MCF 10A (cell line): ENCODE data around the gene EIF3C. TPM values are rescaled to one million over a fixed set of nuclear protein-coding genes. Genes with fewer than 3 reads are reported as not detected.
"Not testable (repeated sequence)": the region's sequence is repeated elsewhere in the genome, so short reads cannot be mapped to it uniquely, and the experiment has no call there.

Experiments used
- Bru-seq: library from RNA; stranded (reverse); fragments of 400-500 nt; gene quantifications from one replicate; lab custom pipeline; 2021; lab: Mats Ljungman, UMichigan
- BruChase-seq, 2 experiments: library from RNA; stranded (reverse); fragments of 400-500 nt; gene quantifications; one replicate each; lab custom pipeline; 2021; lab: Mats Ljungman, UMichigan
- BruUV-seq: library from RNA; stranded (reverse); fragments of 400-500 nt; replicated peaks from 2 replicates; lab custom pipeline; 2021; lab: Mats Ljungman, UMichigan
- CTCF ChIA-PET: fragments of 300-600 bp; sonication (Branson Sonifier 250); formaldehyde crosslinking; extraction: SDS; loops from one replicate; lab custom pipeline; 2021; ENCODE audit warnings: antibody characterized with exemption, inconsistent platforms; lab: Yijun Ruan, JAX
- POLR2A ChIA-PET: fragments of 300-600, 350-650 bp; sonication (Branson Sonifier 250); formaldehyde crosslinking; extraction: SDS; loops from one replicate; lab custom pipeline; 2020; ENCODE audit warnings: antibody characterized with exemption, inconsistent platforms; lab: Yijun Ruan, JAX
- DNase-seq: peaks from one replicate; pipeline ENCODE4 v3.0.0-alpha.2; 2018; ENCODE audit not compliant: unreplicated experiment
- H3K27ac Mint-ChIP-seq: one replicate; pipeline ENCODE4 v1.8.0; 2022; ENCODE audit warnings: mild to moderate bottlenecking, low read depth, mixed read lengths; ENCODE audit not compliant: unreplicated experiment
- H3K27me3 Mint-ChIP-seq: one replicate; pipeline ENCODE4 v1.8.0; 2022; ENCODE audit warnings: mixed read lengths; ENCODE audit not compliant: insufficient read depth, unreplicated experiment
- H3K36me3 Mint-ChIP-seq: one replicate; pipeline ENCODE4 v1.8.0; 2022; ENCODE audit warnings: mild to moderate bottlenecking, moderate library complexity, mixed read lengths; ENCODE audit not compliant: insufficient read depth, unreplicated experiment
- H3K4me1 Mint-ChIP-seq: one replicate; pipeline ENCODE4 v1.8.0; 2022; ENCODE audit warnings: mixed read lengths; ENCODE audit not compliant: insufficient read depth, unreplicated experiment
- H3K4me3 Mint-ChIP-seq: one replicate; pipeline ENCODE4 v1.8.0; 2022; ENCODE audit warnings: mild to moderate bottlenecking, moderate library complexity, mixed read lengths; ENCODE audit not compliant: unreplicated experiment
- H3K9me3 Mint-ChIP-seq: one replicate; pipeline ENCODE4 v1.8.0; 2022; ENCODE audit warnings: mixed read lengths; ENCODE audit not compliant: unreplicated experiment
- intact Hi-C: fragments of 100-400 bp; cut with micrococcal nuclease; formaldehyde crosslinking; loops from 2 replicates; pipeline ENCODE4 v1.14.1; 2022
- long read RNA-seq: library from polyadenylated mRNA; stranded (forward); transcript quantifications from one replicate; pipeline ENCODE4 v2.0.0, GENCODE V29; 2022
- total RNA-seq: library from RNA; stranded (reverse); gene quantifications from 2 replicates; pipeline ENCODE4 v1.2.3, GENCODE V29; 2022

The EIF3C gene
- 968 and 1,390 TPM in 2 replicates for total RNA-seq
- Bru-seq, nascent RNA = percentile 49 among the genes with signal in this experiment
- percentile 63 among the genes with signal in this experiment for BruChase-seq, experiment 1, labeled RNA remaining after a 6-hour chase
- BruChase-seq, experiment 2, labeled RNA remaining after a 2-hour chase = percentile 51 among the genes with signal in this experiment
- long read RNA-seq, transcript EIF3C-211 (20 exons, 2,986 nt) = minor isoform, 87 of 1,675 reads
- long read RNA-seq, transcript EIF3C-207 (13 exons, 3,957 nt) = minor isoform, 20 of 1,675 reads
- long read RNA-seq, transcript EIF3C-201 (21 exons, 3,145 nt) = major isoform, 1,306 of 1,675 reads
- long read RNA-seq, transcript EIF3C-202 (21 exons, 3,137 nt) = minor isoform, 74 of 1,675 reads
- long read RNA-seq, partial matches to known transcripts = 117 of 1,675 reads
- long read RNA-seq, other reads (novel, unspliced or antisense) = 69 of 1,675 reads

- intact Hi-C loops, POLR2A ChIA-PET, H3K4me3 Mint-ChIP-seq, DNase-seq, BruUV-seq, H3K27me3 Mint-ChIP-seq, CTCF ChIA-PET, H3K9me3 Mint-ChIP-seq, H3K27ac Mint-ChIP-seq, H3K36me3 Mint-ChIP-seq, H3K4me1 Mint-ChIP-seq: not testable (repeated sequence)
Observed at GRCh38 chr16:28711220-28712083, at the start of gene EIF3C. Gene EIF3C, plus strand, starts transcription at chr16:28711464. Its CDS starts 223 bp downstream, at chr16:28711687.

- BruUV-seq = not testable (repeated sequence)
Observed at GRCh38 chr16:28666264-28666663, 45.0 kb upstream of the EIF3C start.

GRCh38 chr16:28667480-28667879 lies 43.8 kb upstream of the EIF3C start:
- H3K4me1 Mint-ChIP-seq, CTCF ChIA-PET, H3K27me3 Mint-ChIP-seq, BruUV-seq, H3K27ac Mint-ChIP-seq, H3K36me3 Mint-ChIP-seq, H3K4me3 Mint-ChIP-seq, DNase-seq, intact Hi-C loops, H3K9me3 Mint-ChIP-seq, POLR2A ChIA-PET: not testable (repeated sequence)

More at GRCh38 chr16:28666264-28666663, 45.0 kb upstream of the EIF3C start:
- DNase-seq, H3K4me1 Mint-ChIP-seq, H3K36me3 Mint-ChIP-seq, CTCF ChIA-PET, POLR2A ChIA-PET, H3K27ac Mint-ChIP-seq, H3K27me3 Mint-ChIP-seq, intact Hi-C loops, H3K4me3 Mint-ChIP-seq, H3K9me3 Mint-ChIP-seq: not testable (repeated sequence)

GRCh38 chr16:28668199-28668598 lies 43.1 kb upstream of the EIF3C start:
- H3K9me3 Mint-ChIP-seq, DNase-seq, H3K27me3 Mint-ChIP-seq, H3K4me3 Mint-ChIP-seq, H3K36me3 Mint-ChIP-seq, H3K4me1 Mint-ChIP-seq, H3K27ac Mint-ChIP-seq, BruUV-seq, CTCF ChIA-PET, POLR2A ChIA-PET, intact Hi-C loops: not testable (repeated sequence)

GRCh38 chr16:28688327-28688952 lies 22.8 kb upstream of the EIF3C start:
- CTCF ChIA-PET, H3K27me3 Mint-ChIP-seq, H3K9me3 Mint-ChIP-seq, intact Hi-C loops, H3K36me3 Mint-ChIP-seq, BruUV-seq, H3K4me3 Mint-ChIP-seq, POLR2A ChIA-PET, H3K27ac Mint-ChIP-seq, DNase-seq, H3K4me1 Mint-ChIP-seq: not testable (repeated sequence)

- CTCF ChIA-PET, POLR2A ChIA-PET, H3K4me1 Mint-ChIP-seq: not testable (repeated sequence)
Observed at GRCh38 chr16:28689425-28689824, 21.8 kb upstream of the EIF3C start.

GRCh38 chr16:28691722-28692121 lies 19.5 kb upstream of the EIF3C start:
- CTCF ChIA-PET, H3K9me3 Mint-ChIP-seq, H3K4me1 Mint-ChIP-seq, intact Hi-C loops, DNase-seq, H3K27ac Mint-ChIP-seq, BruUV-seq, H3K27me3 Mint-ChIP-seq, POLR2A ChIA-PET, H3K36me3 Mint-ChIP-seq, H3K4me3 Mint-ChIP-seq: not testable (repeated sequence)

More at GRCh38 chr16:28689425-28689824, 21.8 kb upstream of the EIF3C start:
- H3K27me3 Mint-ChIP-seq, H3K27ac Mint-ChIP-seq, H3K9me3 Mint-ChIP-seq, H3K36me3 Mint-ChIP-seq, DNase-seq, intact Hi-C loops, BruUV-seq, H3K4me3 Mint-ChIP-seq: not testable (repeated sequence)

GRCh38 chr16:28693257-28693950 lies 17.9 kb upstream of the EIF3C start:
- intact Hi-C loops, POLR2A ChIA-PET, H3K27ac Mint-ChIP-seq, H3K36me3 Mint-ChIP-seq, BruUV-seq, H3K4me3 Mint-ChIP-seq, H3K4me1 Mint-ChIP-seq, H3K27me3 Mint-ChIP-seq, H3K9me3 Mint-ChIP-seq, DNase-seq, CTCF ChIA-PET: not testable (repeated sequence)
